GM21515 (cell line): ENCODE results near the gene RAB44.
"Not testable (repeated sequence)": the region's sequence is repeated elsewhere in the genome, so short reads cannot be mapped to it uniquely, and the experiment has no call there.

Experiments used
- ATAC-seq: cut with Tn5 transposase; IDR thresholded peaks from one replicate; pipeline ENCODE4 v1.9.1; 2021; ENCODE audit not compliant: unreplicated experiment

RAB44 gene

GRCh38 chr6:36703982-36704381, 6.4 kb downstream of the RAB44 start:
- no peak for ATAC-seq

GRCh38 chr6:36704961-36705577, 7.4 kb downstream of the RAB44 start:
- not testable (repeated sequence) for ATAC-seq

GRCh38 chr6:36706339-36706738, 8.7 kb downstream of the RAB44 start:
- ATAC-seq = no peak

GRCh38 chr6:36712816-36713215, 15.2 kb downstream of the RAB44 start:
- ATAC-seq = no peak

GRCh38 chr6:36713846-36714245, 16.2 kb downstream of the RAB44 start:
- ATAC-seq = no peak

GRCh38 chr6:36714511-36714910, 16.9 kb downstream of the RAB44 start:
- no peak for ATAC-seq

- ATAC-seq = no peak
Measured at GRCh38 chr6:36715469-36715868, 17.8 kb downstream of the RAB44 start.

GRCh38 chr6:36716476-36717093, 19.0 kb downstream of the RAB44 start:
- ATAC-seq = no peak

GRCh38 chr6:36717231-36717825, 19.7 kb downstream of the RAB44 start:
- no peak for ATAC-seq

- ATAC-seq = no peak
Measured at GRCh38 chr6:36717871-36718540, 20.4 kb downstream of the RAB44 start.

GRCh38 chr6:36718560-36718959, 20.9 kb downstream of the RAB44 start:
- ATAC-seq = no peak

GRCh38 chr6:36719126-36719525, 21.5 kb downstream of the RAB44 start:
- no peak for ATAC-seq

- ATAC-seq = no peak
Measured at GRCh38 chr6:36720251-36721141, 22.9 kb downstream of the RAB44 start.

GRCh38 chr6:36721369-36722140, 23.9 kb downstream of the RAB44 start:
- no peak for ATAC-seq

GRCh38 chr6:36722365-36722764, 24.7 kb downstream of the RAB44 start:
- ATAC-seq = no peak

- no peak for ATAC-seq
Measured at GRCh38 chr6:36722879-36723278, 25.3 kb downstream of the RAB44 start.

- not testable (repeated sequence) for ATAC-seq
Measured at GRCh38 chr6:36723992-36724391, 26.4 kb downstream of the RAB44 start.

GRCh38 chr6:36724514-36725390, 27.1 kb downstream of the RAB44 start:
- ATAC-seq = no peak

- ATAC-seq = no peak
Measured at GRCh38 chr6:36725581-36725980, 28.0 kb downstream of the RAB44 start.
